Lung (tissue), 12 donors: ENCODE data around the gene CIT. TPM values are rescaled to one million over a fixed set of nuclear protein-coding genes. Genes with fewer than 3 reads are reported as not detected.

Source experiments
- ATAC-seq: fragments of 200-7000 bp; cut with Tn5 transposase; one replicate; pipeline ENCODE4 v1.9.1; 2020; ENCODE audit warnings: moderate number of reproducible peaks; ENCODE audit not compliant: insufficient read depth, low FRiP score
- DNase-seq, 3 donors: peaks; one replicate each; pipeline ENCODE4 v3.0.0-alpha.2; 2013 to 2017
- H3K27ac ChIP-seq, 2 donors: one replicate each; pipeline ENCODE4 v1.5.1; 2013; ENCODE audit warnings: mild to moderate bottlenecking in 2 of 2, moderate library complexity in 2 of 2, control low read depth in 1 of 2, inconsistent platforms in 1 of 2, low read depth in 1 of 2, low read length in 1 of 2
- H3K27me3 ChIP-seq, 3 donors: one replicate each; pipeline ENCODE4 v1.5.1; 2013; ENCODE audit warnings: low read length in 2 of 3; ENCODE audit not compliant: control insufficient read depth in 3 of 3, insufficient read depth in 3 of 3
- H3K36me3 ChIP-seq, 4 donors: one replicate each; pipeline ENCODE4 v1.5.1; 2013; ENCODE audit warnings: low read length in 4 of 4, mild to moderate bottlenecking in 1 of 4, moderate library complexity in 1 of 4; ENCODE audit not compliant: control insufficient read depth in 4 of 4, insufficient read depth in 4 of 4
- H3K4me1 ChIP-seq, 5 donors: one replicate each; pipeline ENCODE4 v1.5.1; 2013; ENCODE audit warnings: low read length in 5 of 5, mild to moderate bottlenecking in 2 of 5, moderate library complexity in 1 of 5; ENCODE audit not compliant: control insufficient read depth in 5 of 5, insufficient read depth in 5 of 5
- H3K4me3 ChIP-seq: one replicate; pipeline ENCODE4 v1.5.1; 2013; ENCODE audit warnings: mild to moderate bottlenecking, control low read depth, moderate library complexity
- H3K9ac ChIP-seq, 2 donors: one replicate each; pipeline ENCODE4 v1.5.1; 2013; ENCODE audit warnings: low read length in 2 of 2, control low read depth in 1 of 2; ENCODE audit not compliant: insufficient read depth in 1 of 2
- H3K9me3 ChIP-seq, 4 donors: one replicate each; pipeline ENCODE4 v1.5.1; 2013; ENCODE audit warnings: low read length in 3 of 4, mild to moderate bottlenecking in 1 of 4, moderate library complexity in 1 of 4; ENCODE audit not compliant: control insufficient read depth in 4 of 4, insufficient read depth in 3 of 4
- CTCF ChIP-seq: IDR thresholded peaks from 2 replicates; pipeline ENCODE4 v1.5.1; 2012; ENCODE audit warnings: mild to moderate bottlenecking; ENCODE audit errors: control extremely low read depth, extremely low read depth
- WGBS, 2 donors: extraction: QIAGEN DNeasy Blood & Tissue Kit; methylation state at CpG; one replicate each; pipeline ENCODE4 v1.1.7; 2013; 5-methylcytosine and 5-hydroxymethylcytosine counted together
- polyA plus RNA-seq, 2 donors: library from polyadenylated mRNA; stranded (reverse); fragments of 200-250 nt; gene quantifications; one replicate each; pipeline ENCODE4 v1.2.1, GENCODE V29; 2013
- total RNA-seq, 2 donors: library from RNA; depleted of rRNA in 1 of 2; stranded (reverse); fragments of >200 nt in 1 of 2; gene quantifications; one replicate each; pipeline ENCODE4 v1.2.1, GENCODE V29; 2014 to 2021
- donor health status: control.
- donor health status: control.
- donor health status: Bipolar disorder and iron deficiency.
- donor health status: healthy.
- donor health status: DM: yes; HTN: yes; CAD: no.

Gene CIT
- total and polyA plus RNA-seq, 4 donors: 5.0 to 29.3 (median 14.9) TPM

DNA sequence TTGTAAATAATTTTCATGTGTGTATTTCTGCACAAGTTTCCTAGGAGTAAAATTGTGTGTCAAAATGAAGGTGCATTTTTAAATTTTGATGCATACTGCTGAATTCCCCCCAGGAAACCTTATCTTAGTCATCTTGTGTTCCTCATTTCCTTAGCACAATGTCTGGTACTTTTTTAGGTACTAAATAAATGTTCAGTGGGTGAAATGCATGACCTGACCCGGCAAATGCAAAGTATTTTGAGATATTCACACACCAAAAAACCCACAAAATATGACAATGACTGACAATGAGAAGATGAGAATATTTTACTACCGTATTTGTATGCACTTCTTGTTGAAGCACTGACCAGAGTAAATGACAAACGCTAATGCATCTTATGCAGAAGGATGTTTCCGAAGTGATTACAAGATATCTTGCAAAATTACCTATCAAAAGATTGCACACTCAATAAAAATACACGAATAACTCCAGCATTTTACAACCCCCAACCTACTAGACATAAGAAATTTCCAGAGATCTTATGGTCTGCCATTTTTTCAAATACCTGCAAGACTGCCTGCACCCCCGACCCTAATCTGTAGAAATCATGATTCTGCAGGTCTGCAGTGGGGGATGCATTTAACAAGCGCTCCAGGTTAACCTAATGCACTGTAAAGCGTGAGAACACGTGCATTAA lies 210.1 kb downstream of the CIT start:
- peaks cover 0 to 20% (median 5%) of the 10 kb centered on the region in 5 donors for H3K4me1 ChIP-seq
- no peak for TF ChIP-seq CTCF
- peaks cover 0 to 4% (median 1%) of the 10 kb centered on the region in 4 donors for H3K36me3 ChIP-seq
- ATAC-seq (no peak), DNase-seq (no peak)
- H3K27ac ChIP-seq: no peak overlapping the region
- no peak overlapping the region for H3K9ac ChIP-seq
- no peaks in the 10 kb centered on the region for H3K9me3 ChIP-seq
- no peaks in the 10 kb centered on the region for H3K27me3 ChIP-seq
- 4 to 10% methylated on average over 9 of the region's 9 CpGs for WGBS, 2 donors
- H3K4me3 ChIP-seq: no peak overlapping the region

GRCh38 chr12:119666226-119666795 lies 210.8 kb downstream of the CIT start:
- Histone ChIP-seq H3K9me3 (no peaks in the 10 kb centered on the region), H3K9ac (no peak overlapping the region), H3K27me3 (no peaks in the 10 kb centered on the region), H3K4me3 (no peak overlapping the region), H3K4me1 (peaks cover 0 to 20% (median 4%) of the 10 kb centered on the region in 5 donors), H3K36me3 (peaks cover 0 to 4% (median 0%) of the 10 kb centered on the region in 4 donors), H3K27ac (no peak overlapping the region)
- TF ChIP-seq CTCF: no peak
- 44 to 52% methylated on average over 2 of the region's 2 CpGs for WGBS, 2 donors
- DNase-seq: no peak
- ATAC-seq: no peak

- Histone ChIP-seq H3K9me3 (no peaks in the 10 kb centered on the region), H3K36me3 (no peaks in the 10 kb centered on the region), H3K4me3 (no peak overlapping the region), H3K27ac (no peak overlapping the region), H3K27me3 (no peaks in the 10 kb centered on the region), H3K4me1 (peaks cover 0 to 20% (median 4%) of the 10 kb centered on the region in 5 donors), H3K9ac (no peak overlapping the region)
- TF ChIP-seq CTCF: no peak
- 89 to 93% methylated on average over 4 of the region's 4 CpGs for WGBS, 2 donors
- DNase-seq: no peak
- ATAC-seq: no peak
Observed at GRCh38 chr12:119665164-119665929, 211.8 kb downstream of the CIT start.
